Measurements from ENCODE around the gene TRMT13.

DNA sequence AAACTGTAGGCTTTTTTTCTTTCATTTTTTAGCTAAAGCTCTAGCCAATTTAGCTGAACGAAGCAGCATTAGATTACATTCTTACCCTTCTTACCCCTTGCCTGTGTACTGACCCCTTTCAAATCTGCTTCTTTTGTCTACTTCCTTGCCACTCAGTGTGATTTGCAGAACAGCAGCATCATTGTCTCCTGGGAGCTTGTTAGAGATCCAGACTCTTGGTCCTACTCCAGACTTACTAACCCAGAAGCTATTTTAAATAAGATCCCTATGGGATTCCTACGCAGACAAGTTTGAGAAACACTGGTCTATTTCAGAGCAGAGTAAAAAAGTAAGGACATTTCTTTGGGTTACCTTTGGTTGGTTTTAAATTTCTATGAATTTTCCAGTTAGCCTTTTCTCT, 31.3 kb downstream of the TRMT13 start:
- TF ChIP-seq POLR2G (IDR thresholded peaks at IDR 0.05; ENCODE audit: low read depth, low read length) (no peak), RORA (CRISPR knock-in tag; IDR thresholded peaks at IDR 0.05) (no peak), HCFC1 (IDR thresholded peaks at IDR 0.05; ENCODE audit: low read depth, low read length) (no peak), MYNN (CRISPR knock-in tag; IDR thresholded peaks at IDR 0.05; ENCODE audit: low read depth) (no peak), ZNF713 (CRISPR knock-in tag; IDR thresholded peaks at IDR 0.05) (no peak), EZH2 (conservative IDR thresholded peaks at IDR 0.05; ENCODE audit: low read depth, low read length) (no peak), EP300 (IDR thresholded peaks at IDR 0.05; ENCODE audit: low read depth in 2 of 2, low read length in 2 of 2) (no peak), EP300 (CRISPR knock-in tag; IDR thresholded peaks at IDR 0.05; ENCODE audit: borderline replicate concordance) (no peak), KLF12 (CRISPR knock-in tag; IDR thresholded peaks at IDR 0.05; ENCODE audit: borderline replicate concordance) (no peak)
- TF ChIP-seq, protein P1, sequence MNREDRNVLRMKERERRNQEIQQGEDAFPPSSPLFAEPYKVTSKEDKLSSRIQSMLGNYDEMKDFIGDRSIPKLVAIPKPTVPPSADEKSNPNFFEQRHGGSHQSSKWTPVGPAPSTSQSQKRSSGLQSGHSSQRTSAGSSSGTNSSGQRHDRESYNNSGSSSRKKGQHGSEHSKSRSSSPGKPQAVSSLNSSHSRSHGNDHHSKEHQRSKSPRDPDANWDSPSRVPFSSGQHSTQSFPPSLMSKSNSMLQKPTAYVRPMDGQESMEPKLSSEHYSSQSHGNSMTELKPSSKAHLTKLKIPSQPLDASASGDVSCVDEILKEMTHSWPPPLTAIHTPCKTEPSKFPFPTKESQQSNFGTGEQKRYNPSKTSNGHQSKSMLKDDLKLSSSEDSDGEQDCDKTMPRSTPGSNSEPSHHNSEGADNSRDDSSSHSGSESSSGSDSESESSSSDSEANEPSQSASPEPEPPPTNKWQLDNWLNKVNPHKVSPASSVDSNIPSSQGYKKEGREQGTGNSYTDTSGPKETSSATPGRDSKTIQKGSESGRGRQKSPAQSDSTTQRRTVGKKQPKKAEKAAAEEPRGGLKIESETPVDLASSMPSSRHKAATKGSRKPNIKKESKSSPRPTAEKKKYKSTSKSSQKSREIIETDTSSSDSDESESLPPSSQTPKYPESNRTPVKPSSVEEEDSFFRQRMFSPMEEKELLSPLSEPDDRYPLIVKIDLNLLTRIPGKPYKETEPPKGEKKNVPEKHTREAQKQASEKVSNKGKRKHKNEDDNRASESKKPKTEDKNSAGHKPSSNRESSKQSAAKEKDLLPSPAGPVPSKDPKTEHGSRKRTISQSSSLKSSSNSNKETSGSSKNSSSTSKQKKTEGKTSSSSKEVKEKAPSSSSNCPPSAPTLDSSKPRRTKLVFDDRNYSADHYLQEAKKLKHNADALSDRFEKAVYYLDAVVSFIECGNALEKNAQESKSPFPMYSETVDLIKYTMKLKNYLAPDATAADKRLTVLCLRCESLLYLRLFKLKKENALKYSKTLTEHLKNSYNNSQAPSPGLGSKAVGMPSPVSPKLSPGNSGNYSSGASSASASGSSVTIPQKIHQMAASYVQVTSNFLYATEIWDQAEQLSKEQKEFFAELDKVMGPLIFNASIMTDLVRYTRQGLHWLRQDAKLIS (CRISPR knock-in tag; IDR thresholded peaks at IDR 0.05), result no peak
- TF ChIP-seq, protein P2, sequence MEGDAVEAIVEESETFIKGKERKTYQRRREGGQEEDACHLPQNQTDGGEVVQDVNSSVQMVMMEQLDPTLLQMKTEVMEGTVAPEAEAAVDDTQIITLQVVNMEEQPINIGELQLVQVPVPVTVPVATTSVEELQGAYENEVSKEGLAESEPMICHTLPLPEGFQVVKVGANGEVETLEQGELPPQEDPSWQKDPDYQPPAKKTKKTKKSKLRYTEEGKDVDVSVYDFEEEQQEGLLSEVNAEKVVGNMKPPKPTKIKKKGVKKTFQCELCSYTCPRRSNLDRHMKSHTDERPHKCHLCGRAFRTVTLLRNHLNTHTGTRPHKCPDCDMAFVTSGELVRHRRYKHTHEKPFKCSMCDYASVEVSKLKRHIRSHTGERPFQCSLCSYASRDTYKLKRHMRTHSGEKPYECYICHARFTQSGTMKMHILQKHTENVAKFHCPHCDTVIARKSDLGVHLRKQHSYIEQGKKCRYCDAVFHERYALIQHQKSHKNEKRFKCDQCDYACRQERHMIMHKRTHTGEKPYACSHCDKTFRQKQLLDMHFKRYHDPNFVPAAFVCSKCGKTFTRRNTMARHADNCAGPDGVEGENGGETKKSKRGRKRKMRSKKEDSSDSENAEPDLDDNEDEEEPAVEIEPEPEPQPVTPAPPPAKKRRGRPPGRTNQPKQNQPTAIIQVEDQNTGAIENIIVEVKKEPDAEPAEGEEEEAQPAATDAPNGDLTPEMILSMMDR (CRISPR knock-in tag; IDR thresholded peaks at IDR 0.05), result no peak
- TF ChIP-seq, protein P3, sequence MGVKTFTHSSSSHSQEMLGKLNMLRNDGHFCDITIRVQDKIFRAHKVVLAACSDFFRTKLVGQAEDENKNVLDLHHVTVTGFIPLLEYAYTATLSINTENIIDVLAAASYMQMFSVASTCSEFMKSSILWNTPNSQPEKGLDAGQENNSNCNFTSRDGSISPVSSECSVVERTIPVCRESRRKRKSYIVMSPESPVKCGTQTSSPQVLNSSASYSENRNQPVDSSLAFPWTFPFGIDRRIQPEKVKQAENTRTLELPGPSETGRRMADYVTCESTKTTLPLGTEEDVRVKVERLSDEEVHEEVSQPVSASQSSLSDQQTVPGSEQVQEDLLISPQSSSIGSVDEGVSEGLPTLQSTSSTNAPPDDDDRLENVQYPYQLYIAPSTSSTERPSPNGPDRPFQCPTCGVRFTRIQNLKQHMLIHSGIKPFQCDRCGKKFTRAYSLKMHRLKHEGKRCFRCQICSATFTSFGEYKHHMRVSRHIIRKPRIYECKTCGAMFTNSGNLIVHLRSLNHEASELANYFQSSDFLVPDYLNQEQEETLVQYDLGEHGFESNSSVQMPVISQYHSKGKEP (CRISPR knock-in tag; IDR thresholded peaks at IDR 0.05), result no peak

Data from HepG2 (cell line).